ENCODE data around the gene TRIP10.
"Not testable (repeated sequence)": the region's sequence is repeated elsewhere in the genome, so short reads cannot be mapped to it uniquely, and the experiment has no call there.

TRIP10 gene

GRCh38 chr19:6739390-6739882 is at the start of gene TRIP10:
Gene TRIP10, plus strand, starts transcription at chr19:6739680. Its CDS starts 82 bp downstream, at chr19:6739762.
- no peak for DNase-seq

GRCh38 chr19:6690160-6690885 is 49.2 kb upstream of the TRIP10 start:
- DNase-seq: no peak

DNA sequence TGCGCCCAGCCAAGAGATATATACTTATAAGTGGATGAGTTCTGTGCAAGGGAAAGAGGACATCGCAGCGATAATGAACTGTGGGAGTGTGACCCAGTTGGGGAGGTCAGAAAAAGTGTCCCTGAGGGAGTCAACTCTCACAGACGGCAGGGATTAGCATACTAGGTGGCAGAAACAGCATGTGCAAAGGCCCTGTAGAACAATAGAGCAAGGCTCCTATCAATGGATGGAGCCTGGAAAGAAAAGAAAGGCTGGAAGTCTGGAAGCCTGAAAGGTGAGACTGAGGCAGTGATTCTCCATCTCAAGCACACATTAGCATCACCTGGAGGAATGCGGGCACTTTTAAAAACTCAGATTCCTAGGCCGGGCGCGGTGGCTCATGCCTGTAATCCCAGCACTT is 48.1 kb upstream of the TRIP10 start:
- no peak for DNase-seq

DNA sequence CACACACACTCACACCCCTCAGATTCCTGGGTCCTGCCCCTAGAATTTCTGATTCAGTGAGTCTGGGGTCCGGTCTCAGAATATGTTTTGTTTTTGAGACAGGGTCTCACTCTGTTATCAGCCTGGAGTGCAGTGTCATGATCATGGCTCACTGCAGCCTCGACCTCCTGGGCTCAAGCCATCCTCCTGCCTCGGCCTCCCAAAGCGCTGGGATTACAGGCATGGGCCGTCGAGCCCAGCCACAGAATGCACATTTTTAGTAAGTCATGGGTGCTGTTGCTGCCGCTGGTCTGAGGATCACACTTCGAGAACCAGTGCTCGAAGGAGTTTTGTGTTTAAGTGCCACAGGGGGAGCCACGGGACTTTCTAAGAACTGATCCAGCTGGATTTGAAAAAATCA is 47.5 kb upstream of the TRIP10 start:
- DNase-seq: no peak

DNA sequence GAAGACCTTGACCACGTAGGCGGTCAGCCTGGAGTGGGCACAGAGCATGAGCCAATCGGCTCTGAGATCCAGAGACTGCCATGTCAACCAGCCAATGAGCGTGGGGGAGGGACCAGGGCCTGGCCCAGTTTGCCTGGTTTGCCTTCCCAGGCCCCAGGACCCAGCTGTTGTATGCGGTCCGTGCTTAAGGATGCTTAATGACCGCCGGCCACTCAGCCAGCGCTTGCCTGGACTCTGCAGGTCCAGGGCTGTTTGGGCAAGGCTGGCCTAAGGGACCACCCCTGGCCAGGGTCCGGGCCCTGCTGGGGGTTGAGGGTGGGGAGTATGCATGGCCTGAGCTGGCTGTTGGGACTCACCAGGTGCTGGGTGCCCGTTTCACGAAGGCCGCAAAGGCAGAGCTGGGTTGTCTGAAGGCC is 46.4 kb upstream of the TRIP10 start:
- DNase-seq: no peak

DNA sequence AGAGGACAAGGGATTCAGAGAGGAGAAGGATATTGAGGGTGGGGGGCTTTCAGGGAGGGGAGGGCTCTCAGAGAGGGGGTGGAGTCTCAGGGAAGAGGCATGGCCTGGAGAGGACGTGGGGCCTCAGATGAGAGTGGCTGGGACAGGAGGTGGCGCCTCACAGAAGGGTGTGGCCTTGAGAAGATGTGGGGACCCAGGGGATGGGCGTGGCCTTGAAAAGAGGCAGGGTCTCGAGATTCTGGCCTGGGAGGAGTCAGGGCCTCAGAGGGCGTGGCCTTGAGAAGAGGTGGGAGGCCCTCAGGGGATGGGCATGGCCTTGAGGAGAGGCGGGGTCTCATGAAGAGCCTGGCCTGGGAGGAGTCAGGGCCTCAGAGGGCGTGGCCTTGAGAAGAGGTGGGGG is 45.8 kb upstream of the TRIP10 start:
- DNase-seq: no peak

DNA sequence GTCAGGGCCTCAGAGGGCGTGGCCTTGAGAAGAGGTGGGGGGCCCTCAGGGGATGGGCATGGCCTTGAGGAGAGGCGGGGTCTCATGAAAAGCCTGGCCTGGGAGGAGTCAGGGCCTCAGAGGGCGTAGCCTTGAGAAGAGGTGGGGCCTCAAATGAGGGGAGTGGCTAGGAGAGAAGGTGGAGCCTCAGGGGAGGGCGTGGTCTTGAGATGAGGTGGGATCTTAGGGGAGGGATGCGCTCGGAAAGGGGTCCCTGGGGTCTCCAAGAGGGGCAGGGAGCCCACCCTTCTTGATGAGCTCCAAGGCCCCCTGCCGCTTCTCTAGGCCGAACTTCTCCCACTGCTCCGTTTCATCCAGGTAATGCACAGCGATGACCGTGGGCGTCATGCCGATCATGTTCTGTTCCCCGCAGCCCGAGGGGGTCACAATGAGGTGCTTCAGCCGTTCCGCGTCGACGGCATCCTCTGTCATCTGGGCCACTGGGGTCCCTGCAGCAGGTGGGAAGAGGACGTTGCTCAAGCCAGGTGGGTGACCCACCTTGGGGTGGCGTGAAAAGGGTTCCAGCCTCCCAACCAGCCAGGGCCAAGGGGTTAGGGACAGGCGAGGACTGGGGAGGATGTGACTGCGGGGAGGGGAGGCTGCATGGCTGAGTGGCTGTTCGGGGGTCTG is 45.2 kb upstream of the TRIP10 start:
- no peak for DNase-seq

DNA sequence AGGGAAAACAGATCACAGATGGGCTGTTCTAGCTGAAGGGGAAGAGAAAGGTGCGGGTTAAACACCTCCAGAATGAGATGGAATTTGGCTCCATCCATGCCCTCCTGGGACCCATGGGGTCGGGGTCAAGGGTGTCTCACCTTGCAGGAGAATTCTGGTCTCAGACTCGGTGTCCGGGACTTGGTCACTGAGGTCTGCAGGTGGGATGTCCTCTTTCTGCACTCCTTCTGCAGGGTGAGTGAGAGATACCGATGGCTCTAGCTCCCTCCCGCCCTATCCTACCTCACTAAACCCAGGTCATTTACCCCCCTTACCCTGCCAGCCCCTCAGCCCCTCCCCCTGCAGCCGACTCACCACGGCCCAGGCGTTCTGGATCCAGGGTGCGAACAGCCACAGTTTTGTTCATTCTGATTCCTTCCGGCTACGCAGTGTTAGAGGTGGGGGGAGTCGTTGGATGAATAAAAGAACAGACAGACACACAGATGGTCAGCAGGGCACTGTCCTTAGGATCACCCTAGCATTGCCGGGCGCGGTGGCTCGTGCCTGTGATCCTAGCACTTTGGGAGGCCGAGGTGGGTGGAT is 43.1 kb upstream of the TRIP10 start:
- DNase-seq: no peak

- no peak for DNase-seq
Observed at GRCh38 chr19:6697291-6697690, 42.2 kb upstream of the TRIP10 start.

- no peak for DNase-seq
Observed at GRCh38 chr19:6699935-6700334, 39.5 kb upstream of the TRIP10 start.

GRCh38 chr19:6700586-6701316 is 38.7 kb upstream of the TRIP10 start:
- DNase-seq: no peak

- no peak for DNase-seq
Observed at GRCh38 chr19:6705931-6706632, 33.4 kb upstream of the TRIP10 start.

GRCh38 chr19:6706633-6706958 is 32.9 kb upstream of the TRIP10 start:
- no peak for DNase-seq

- no peak for DNase-seq
Observed at GRCh38 chr19:6707011-6707657, 32.3 kb upstream of the TRIP10 start.

DNA sequence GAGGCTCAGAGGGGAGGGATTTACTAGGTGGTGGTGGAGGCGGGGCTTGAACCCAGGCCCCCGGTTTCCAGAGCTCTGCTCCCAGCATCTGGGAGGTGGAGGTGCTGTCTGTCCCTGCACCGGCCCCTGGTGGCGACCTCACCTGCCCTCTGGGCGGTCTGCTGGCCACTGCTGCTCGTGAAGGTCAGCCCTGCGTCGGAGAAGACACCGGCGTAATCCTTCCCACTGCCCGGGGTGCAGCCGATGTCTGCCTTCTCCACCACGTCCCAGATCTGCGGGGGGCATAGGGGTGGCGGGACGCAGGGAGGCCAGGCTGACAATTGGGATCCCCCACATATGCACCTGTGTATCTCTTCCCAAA is 31.8 kb upstream of the TRIP10 start:
- no peak for DNase-seq

GRCh38 chr19:6708346-6708745 is 31.1 kb upstream of the TRIP10 start:
- DNase-seq: no peak

GRCh38 chr19:6708913-6709312 is 30.6 kb upstream of the TRIP10 start:
- not testable (repeated sequence) for DNase-seq

GRCh38 chr19:6709549-6709948 is 29.9 kb upstream of the TRIP10 start:
- no peak for DNase-seq

DNA sequence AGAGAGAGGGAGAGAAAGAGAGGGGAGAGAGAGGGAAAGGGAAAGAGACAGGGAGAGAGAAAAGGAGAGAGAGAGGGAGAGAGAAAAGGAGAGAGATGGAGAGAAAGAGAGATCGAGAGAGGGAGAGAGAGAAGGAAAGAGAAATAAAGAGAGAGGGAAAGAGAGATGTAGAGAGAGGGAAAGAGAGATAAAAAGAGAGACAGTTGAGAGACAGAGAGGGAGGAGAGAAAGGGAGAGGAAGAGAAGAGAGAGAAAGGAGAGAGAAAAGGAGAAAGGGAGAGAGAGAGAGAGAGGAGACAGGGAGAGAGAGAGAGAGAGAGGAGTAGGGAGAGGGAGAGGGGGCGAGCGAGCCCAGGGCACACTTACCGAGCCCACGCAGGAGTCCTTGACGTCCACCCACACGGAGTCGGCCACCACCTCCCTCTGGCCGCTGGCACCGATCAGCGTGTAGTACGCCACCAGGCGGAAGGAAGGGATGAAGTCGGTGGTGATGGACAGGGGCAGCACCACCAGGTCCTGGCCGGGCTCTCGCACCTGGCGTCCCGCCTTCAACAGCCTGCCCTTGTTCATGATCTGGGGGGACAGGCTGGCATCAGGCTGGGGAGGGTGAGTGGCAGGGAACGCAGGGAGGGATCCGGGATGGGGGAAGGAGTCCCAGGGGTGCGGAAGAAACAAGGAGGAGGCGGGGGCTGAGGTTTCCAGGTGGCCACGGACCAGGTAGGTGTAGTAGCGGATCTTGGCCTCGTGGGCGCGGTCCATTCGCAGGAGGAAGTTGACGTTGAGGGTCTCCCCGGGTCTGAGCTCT is 29.0 kb upstream of the TRIP10 start:
- DNase-seq: no peak

DNA sequence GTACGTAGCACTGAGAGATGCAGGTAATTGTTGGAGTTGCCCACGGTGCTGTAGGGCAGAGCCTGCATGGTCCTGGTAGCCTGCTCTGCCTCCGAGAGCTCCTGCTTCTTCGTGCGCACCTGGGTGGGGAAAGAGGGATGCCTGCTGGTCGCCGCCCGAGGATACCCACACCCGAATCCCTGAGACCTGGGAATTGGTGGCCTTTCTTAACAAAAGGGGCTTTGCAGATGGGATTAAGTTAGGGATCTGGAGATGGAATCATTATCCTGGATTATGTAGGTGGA is 28.5 kb upstream of the TRIP10 start:
- no peak for DNase-seq

DNA sequence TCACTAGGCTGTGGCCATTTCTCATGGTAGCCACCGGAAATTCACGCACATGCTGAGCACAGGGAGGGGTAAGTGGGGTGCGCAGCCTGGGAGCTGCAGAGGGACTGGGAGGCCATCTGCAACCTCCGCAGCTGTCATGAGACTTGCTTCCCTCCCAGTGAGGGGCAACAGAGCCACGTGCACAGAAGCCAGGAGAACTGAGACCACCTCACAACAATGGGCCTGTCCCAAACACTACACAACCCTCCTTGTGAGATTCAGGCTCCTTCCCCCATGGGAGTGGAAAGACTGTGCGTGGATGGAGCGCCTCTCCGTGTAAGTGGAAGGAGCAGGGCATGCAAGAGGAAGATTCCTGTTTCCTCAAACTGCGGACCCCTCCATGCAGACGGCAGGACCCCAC is 27.9 kb upstream of the TRIP10 start:
- no peak for DNase-seq

GRCh38 chr19:6712231-6712630 is 27.2 kb upstream of the TRIP10 start:
- no peak for DNase-seq

Data from cerebellar nuclear complex (tissue), 1 donor.